H54 (cell line): ENCODE measurements around the gene PARK7.

Source experiments
- DNase-seq: peaks from one replicate; pipeline ENCODE4 v3.0.0; 2011; ENCODE audit warnings: low spot score, mixed read lengths; ENCODE audit not compliant: insufficient read length
- FAIRE-seq: peaks from 3 replicates; lab custom pipeline; 2011; peaks lifted over from hg19 to GRCh38; lab: Jason Lieb, UNC
- POLR2A ChIP-seq: IDR thresholded peaks from 2 replicates; pipeline ENCODE4 v1.6.1; 2011; ENCODE audit warnings: low read depth, mild to moderate bottlenecking, low read length

PARK7 gene

DNA sequence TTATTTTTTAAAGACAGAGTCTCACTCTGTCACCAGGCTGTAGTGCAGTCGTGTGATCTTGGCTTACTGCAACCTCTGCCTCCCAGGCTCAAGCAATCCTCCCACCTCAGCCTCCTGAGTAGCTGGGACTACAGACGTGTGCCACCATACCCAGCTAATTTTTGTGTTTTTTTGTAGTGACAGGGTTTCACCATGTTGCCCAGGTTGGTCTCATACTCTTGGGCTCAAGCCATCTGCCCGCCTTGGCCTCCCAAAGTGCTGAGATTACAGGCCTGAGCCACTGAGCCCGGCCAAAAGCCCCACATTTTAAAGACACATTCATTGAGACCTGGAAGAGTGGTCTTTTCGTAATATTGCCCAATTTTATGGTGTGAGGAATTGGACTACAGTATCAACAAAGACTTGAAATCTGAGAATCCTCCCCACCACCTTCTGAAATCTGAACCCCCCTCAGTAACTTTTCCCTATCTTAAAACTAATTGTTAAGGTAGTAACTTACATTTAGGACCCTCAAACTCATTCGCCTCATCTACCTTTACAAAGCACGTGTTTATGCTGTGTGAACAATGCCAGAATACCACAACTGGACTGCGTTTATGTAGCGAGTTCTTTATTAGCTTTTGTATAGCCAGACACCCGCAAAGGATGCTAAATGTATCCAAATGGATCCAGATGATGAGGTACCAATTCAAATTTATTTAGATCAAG lies 61.9 kb downstream of the PARK7 start:
- FAIRE-seq = no peak
- TF ChIP-seq POLR2A = no peak
- no peak for DNase-seq

GRCh38 chr1:8023995-8024313 lies 62.4 kb downstream of the PARK7 start:
- DNase-seq (no peak), FAIRE-seq (peak; percentile 68)
- TF ChIP-seq POLR2A = no peak

DNA sequence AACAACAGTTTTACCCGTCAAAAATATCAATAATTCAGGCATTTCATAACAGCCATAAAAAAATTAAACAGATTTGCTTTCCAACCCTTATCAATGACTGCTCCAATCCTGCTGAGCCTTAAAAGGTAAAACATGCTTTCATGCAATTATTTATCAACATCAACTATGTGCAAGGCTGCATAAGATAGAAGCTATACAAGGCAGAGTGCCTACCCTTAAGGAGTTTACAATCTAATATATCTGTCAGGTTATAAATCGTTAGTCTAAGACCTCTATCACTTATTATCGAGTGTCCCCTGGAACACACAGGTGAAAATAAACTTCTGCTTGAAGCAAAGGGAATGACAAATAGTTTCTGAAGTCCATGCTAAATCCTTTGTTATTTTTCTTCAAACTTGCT lies 62.8 kb downstream of the PARK7 start:
- DNase-seq (no peak), FAIRE-seq (peak; percentile 6)
- no peak for TF ChIP-seq POLR2A

- TF ChIP-seq POLR2A = no peak
- FAIRE-seq (no peak), DNase-seq (no peak)
Observed at GRCh38 chr1:8025061-8025670, 63.7 kb downstream of the PARK7 start.

DNA sequence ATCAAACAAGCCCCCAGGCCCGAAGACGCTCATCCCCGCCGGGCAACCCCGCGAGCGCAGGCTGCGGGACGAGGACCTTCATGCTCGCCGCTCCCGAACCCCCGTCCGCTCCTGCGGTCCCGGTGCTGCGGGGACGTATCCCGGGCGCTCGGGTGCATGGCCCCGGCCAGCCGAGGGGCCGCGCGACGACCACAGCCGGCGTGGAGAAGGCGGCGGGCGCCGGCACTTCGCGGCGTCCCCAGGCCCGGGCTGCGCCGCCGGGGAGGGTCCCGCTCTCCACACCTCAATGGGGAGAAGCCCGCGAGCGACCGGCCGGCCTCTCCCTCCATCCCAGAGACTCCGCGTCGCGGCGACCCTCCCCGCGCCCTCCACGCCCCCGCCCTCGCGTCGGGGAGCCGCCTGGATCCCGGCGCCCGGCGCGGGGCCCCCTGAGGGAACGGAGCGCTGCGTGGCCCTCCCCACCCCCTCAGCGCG lies 64.2 kb downstream of the PARK7 start:
- no peak for DNase-seq
- no peak for FAIRE-seq
- no peak for TF ChIP-seq POLR2A

DNA sequence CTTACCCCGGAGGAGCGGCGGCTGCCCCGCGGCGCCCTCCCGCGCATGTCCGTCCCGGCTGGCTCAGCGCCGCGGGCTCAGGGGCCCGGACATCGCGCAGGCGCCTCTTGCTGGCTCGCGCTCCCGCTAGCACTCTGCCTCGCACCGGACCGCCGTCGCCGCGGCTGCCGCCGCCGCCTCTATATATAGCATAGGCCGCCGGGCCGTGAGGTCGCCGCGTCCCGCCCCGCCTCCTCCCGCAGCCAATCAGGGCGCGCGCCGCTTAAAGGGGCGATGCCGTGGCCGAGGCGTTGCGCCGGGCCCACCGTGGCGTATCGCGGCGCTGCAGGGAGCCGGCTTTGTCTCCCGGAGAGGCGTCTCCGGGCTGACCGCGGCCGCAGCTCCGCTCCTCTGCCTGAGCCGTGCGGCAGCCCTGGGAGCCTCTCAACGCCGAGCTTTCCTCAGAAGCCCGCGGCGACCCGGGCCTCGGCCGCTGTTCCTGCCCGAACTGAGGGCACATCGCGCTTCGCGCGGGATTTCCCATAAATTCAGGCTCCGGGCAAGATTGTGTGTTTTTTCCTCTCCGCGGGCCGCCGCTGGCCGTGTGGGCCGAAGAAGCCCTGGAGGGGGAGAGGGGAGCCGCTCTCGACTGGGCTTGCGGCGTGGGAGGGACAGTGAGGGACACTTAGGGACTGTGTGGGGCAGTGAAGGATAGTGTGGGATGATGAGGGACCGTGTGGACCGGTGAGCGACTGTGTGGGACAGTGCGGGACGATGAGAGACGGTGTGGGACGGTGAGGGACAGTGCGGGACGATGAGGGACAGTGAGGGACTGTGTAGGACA lies 64.9 kb downstream of the PARK7 start, which contains the start of gene ERRFI1:
ERRFI1 (minus strand) TSS at position 157 of the 823 bp plus-strand sequence. CDS start 10,690 bp downstream, outside the sequence.
- DNase-seq (no peak), FAIRE-seq (peak; percentile 43)
- peak; percentile 95 for TF ChIP-seq POLR2A

GRCh38 chr1:8026976-8027747 lies 65.7 kb downstream of the PARK7 start:
- no peak; the same call in 1 of the 2 replicates for TF ChIP-seq POLR2A
- peak; percentile 57 for FAIRE-seq
- DNase-seq = no peak

- DNase-seq = no peak
- peak; percentile 73 for FAIRE-seq
- no peak for TF ChIP-seq POLR2A
Observed at GRCh38 chr1:8027748-8028570, 66.4 kb downstream of the PARK7 start.

DNA sequence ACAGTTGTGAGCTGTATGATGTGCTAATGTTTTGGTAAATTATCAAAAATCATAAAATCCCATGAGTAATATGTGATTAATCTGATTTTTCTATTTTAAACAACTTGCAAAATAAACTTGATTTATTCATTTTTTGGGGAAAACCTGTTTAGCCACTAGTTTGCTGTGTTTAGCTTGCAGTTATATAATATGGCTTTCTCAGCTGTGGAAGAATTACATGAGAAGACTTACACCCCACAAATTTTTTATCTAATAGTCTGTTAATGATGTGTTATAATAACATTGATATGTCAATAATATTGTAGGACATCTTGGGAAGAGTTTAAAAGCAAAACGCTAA lies 67.0 kb downstream of the PARK7 start:
- TF ChIP-seq POLR2A = no peak
- DNase-seq (no peak), FAIRE-seq (no peak)

DNA sequence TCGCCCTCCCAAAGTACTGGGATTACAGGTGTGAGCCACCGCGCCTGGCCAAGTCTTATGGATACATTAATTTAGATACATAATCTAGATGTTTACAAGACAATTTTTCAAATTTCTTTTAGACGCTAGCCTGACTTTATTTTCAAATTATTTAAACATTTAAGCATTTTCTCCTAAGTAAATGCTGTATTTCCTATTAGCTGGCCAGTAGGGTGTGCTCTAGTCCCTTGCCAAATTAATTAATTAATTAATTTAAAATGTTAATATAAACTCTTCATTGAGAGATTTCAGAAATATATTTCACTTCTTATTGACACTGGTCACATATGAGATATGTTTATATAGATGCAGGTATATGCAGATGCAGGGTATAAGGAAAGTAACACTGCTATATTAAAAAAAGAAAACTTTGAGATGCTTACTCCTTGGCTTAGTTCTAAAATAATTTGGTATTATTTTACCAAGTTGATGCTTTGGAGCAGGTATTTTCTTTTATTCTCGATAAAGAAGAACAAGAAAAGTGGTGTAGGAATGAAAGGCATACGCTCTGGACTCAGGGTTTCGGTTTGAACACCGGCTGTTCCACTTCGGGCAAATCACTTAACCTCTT lies 69.8 kb downstream of the PARK7 start:
- DNase-seq (no peak), FAIRE-seq (no peak)
- no peak for TF ChIP-seq POLR2A

DNA sequence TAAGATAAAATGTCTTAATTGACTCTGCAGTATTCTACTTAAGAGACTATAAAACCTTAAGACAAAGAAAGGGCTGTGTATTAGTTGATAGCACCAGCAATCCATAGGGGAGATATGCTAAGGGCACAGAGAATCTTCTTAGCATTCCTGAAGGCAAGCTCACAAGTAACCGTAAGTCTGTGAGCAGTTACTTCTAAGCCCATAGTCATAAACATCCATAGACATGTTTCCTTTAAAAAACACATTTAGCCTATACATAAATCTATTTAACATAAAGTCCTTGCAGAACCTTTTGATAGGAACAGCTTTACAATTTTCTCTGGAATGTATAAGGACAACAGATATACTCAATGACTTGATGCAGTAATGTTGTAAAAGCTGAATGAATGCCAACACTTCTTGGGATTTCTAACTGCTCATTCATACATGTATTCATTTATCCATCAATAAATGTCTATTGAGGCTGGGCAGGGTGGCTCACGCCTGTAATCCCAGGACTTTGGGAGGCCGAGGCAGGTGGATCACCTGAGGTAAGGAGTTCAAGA lies 70.9 kb downstream of the PARK7 start:
- DNase-seq (no peak), FAIRE-seq (no peak)
- TF ChIP-seq POLR2A = no peak

- FAIRE-seq (no peak), DNase-seq (no peak)
- TF ChIP-seq POLR2A = no peak
Observed at GRCh38 chr1:8033322-8033721, 71.8 kb downstream of the PARK7 start.
